K562 treated with DMSO at 1 percent for 12 hours (cell line): Measurements from ENCODE around the gene CAPN12. TPM values are rescaled to one million over a fixed set of nuclear protein-coding genes. Genes with fewer than 3 reads are reported as not detected.

ENCODE experiments used
- total RNA-seq: library from RNA; unstranded; fragments of 300-600 nt; gene quantifications from 2 replicates; pipeline ENCODE4 v1.2.3, GENCODE V29; 2022; ENCODE audit not compliant: insufficient read depth

The CAPN12 gene
- 1.4 TPM in 1 of 2 replicates, not detected in the other for total RNA-seq

GRCh38 chr19:38744298-38744681 lies at the start of gene CAPN12:
TSS of gene CAPN12 (minus strand) at chr19:38744474. CDS start at chr19:38744165, 309 bp downstream.

DNA sequence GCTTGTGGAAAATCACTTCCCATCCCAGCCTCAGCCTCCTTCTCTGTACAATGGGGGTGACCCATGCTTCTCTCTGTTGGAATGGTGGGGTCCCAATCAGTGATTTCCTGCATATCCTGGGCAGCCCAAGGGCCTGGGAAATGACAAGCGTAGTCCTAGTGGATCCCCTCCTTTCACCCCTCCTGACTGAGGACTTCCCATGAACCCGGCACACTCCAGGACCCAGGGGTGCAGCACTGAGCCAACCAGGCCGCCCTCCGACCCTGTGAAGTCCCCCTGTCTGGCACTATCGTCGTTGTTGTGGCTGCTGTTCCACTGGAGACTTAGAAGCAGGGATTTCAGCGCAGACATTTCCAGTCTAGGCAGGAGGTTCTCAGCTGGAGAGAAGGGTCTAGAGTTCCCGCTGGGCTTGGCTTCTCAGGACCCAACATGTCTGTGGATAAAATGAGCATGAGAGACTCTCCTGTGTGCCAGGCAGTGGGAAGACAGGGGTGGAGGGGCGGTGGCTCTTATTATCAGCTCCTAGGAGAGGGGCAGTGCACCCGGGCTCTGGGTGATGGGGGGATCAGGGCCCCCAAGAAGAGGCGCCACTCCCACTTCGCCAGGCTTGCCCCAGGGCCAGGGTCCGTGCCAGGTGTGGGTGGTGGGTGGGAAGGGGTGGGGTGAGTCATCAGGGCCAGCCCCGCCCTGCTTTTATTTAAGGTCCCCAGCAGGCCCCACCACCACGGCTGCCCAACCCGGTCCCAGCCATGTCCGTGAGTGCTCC lies 44.4 kb upstream of the CAPN12 start, which contains the start of gene LGALS7B:
Gene LGALS7B, plus strand, starts transcription at position 723 of the 766 bp plus-strand sequence. Its CDS starts 27 bp downstream, at position 750.

GRCh38 chr19:38773469-38774177 lies 29.3 kb upstream of the CAPN12 start, which contains the start of gene LGALS7:
TSS of gene LGALS7 (minus strand) at chr19:38773517. CDS start at chr19:38773492, 25 bp downstream.

Other genes starting within 250 kb of the CAPN12 start
- gene MAP4K1, start 126.5 kb downstream of the CAPN12 start, total RNA-seq: 0.46 TPM in 1 of 2 replicates, not detected in the other
- gene EIF3K, start 125.3 kb downstream of the CAPN12 start, total RNA-seq: 599 and 724 TPM in 2 replicates
- 213 and 290 TPM in 2 replicates for gene ACTN4, start 96.8 kb downstream of the CAPN12 start, total RNA-seq
- gene LGALS7, start 29.0 kb upstream of the CAPN12 start, total RNA-seq: not detected in 2 replicates
- gene LGALS7B, start 44.7 kb upstream of the CAPN12 start, total RNA-seq: not detected in 2 replicates
- 13.7 TPM in 1 of 2 replicates, not detected in the other for gene LGALS4, start 68.5 kb upstream of the CAPN12 start, total RNA-seq
- 222 and 244 TPM in 2 replicates for gene ECH1, start 87.3 kb upstream of the CAPN12 start, total RNA-seq
- 265 and 395 TPM in 2 replicates for gene HNRNPL, start 105.5 kb upstream of the CAPN12 start, total RNA-seq
- 6.4 and 7.8 TPM in 2 replicates for gene RINL, start 133.8 kb upstream of the CAPN12 start, total RNA-seq
- 92.8 and 102 TPM in 2 replicates for gene SIRT2, start 155.1 kb upstream of the CAPN12 start, total RNA-seq
- gene NFKBIB, start 155.5 kb upstream of the CAPN12 start, total RNA-seq: 23.6 and 27.6 TPM in 2 replicates
- not detected in 2 replicates for gene CCER2, start 167.7 kb upstream of the CAPN12 start, total RNA-seq
- 18.2 and 19.6 TPM in 2 replicates for gene SARS2, start 186.3 kb upstream of the CAPN12 start, total RNA-seq
- gene MRPS12, start 186.5 kb upstream of the CAPN12 start, total RNA-seq: 71.4 and 112 TPM in 2 replicates
- 22.5 and 27.5 TPM in 2 replicates for gene FBXO17, start 231.3 kb upstream of the CAPN12 start, total RNA-seq